EL (cell line): ENCODE data around the gene STEEP1.
A peak's percentile ranks its signal among the peaks of the same experiment; 100 is the strongest.
"Not testable (repeated sequence)": the region's sequence is repeated elsewhere in the genome, so short reads cannot be mapped to it uniquely, and the experiment has no call there.

Experiments
- DNase-seq: peaks from one replicate; pipeline ENCODE4 v3.0.0-alpha.2; 2016

Gene STEEP1

GRCh38 chrX:119529345-119530276 lies 35.6 kb downstream of the STEEP1 start:
- no peak for DNase-seq

- DNase-seq: no peak
Observed at GRCh38 chrX:119523664-119524184, 41.5 kb downstream of the STEEP1 start.

DNA sequence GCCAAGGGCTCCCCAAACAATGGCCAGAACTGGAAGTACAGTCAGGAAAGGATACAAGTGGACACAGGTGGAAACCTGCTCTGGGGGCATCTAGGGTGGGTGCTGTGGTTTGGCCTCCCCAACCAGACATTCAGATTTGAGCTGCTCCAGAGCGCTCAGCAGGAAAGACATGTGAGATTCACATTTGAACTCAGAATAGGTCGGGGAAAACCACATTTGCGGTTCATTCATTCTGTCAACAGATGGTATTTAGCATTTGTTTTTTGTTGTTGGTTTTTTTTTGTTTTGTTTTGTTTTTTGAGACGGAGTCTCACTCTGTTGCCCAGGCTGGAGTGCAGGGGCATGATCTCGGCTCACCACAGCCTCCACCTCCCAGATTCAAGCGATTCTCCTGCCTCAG lies 44.0 kb downstream of the STEEP1 start:
- no peak for DNase-seq

- DNase-seq: no peak
Observed at GRCh38 chrX:119518371-119518770, 46.8 kb downstream of the STEEP1 start.

- peak; percentile 58 for DNase-seq
Observed at GRCh38 chrX:119516157-119516702, 49.0 kb downstream of the STEEP1 start.

DNA sequence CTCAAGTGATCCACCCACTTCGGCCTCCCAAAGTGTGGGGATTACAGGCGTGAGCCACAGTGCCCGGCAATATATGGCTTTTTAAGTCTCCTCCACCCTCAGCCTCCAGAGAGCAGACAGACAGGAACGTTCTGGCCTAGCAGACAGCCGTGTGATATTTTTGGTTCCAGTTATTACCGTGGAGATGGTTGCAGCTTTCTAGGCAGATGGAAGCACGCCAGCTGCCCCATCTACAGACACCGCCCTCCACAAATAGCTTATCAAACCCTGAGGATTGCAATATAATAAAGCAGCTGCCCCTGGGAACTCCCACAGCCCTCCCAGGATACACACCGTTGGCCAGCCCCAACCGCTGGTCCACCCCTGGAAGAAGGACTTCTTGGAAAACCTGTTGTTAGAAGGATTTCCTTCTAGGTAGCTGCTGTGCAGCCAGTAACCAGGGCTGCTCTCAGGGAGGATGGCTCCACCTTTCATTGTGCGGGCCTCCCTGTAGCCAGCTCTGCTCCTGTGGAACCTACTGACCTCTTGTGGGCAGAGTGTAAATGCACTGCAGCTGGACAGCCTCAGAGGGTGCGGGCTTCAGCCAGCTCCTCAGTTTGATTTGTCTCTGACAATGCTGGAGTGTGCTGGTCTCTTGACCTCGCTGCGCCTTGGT lies 52.9 kb downstream of the STEEP1 start:
- peak; percentile 66 for DNase-seq

DNA sequence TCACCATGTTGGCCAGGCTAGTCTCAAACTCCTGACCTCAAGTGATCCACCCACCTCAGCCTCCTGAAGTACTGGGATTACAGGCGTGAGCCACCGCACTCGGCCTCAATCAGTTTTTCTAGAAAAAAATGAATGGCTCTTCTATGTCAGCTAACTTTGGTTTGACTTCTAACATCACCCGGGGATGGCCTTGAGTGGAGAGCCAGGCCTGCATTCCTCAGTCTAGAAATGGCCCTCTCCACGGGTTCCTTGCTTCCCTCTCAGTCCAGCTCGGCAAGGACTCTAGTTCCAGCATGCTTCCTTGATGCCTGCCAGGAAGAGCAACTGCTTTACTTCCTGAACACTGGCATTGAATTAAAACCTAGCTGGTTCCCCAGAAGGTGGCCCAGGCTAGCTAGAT lies 58.0 kb downstream of the STEEP1 start:
- DNase-seq: no peak

DNA sequence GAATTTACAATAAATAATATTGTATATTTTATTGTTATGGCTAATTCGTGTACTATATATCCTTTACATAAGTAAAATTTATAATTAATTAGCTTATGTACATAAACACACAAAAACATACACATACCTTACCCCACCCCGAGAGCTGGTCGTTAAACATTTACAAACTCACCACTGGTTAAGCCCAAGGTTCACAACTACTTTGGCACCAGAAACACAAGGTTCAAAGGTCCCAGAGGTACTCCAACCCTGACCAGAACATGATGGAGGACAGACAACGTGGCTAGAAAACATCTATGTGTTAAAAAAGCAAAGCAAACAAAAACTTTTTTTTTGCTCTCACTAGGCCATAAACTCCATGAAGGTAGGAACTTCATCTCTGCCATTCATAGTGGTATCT lies 59.3 kb downstream of the STEEP1 start:
- DNase-seq: no peak

GRCh38 chrX:119505145-119505544 lies 60.1 kb downstream of the STEEP1 start:
- not testable (repeated sequence) for DNase-seq

DNA sequence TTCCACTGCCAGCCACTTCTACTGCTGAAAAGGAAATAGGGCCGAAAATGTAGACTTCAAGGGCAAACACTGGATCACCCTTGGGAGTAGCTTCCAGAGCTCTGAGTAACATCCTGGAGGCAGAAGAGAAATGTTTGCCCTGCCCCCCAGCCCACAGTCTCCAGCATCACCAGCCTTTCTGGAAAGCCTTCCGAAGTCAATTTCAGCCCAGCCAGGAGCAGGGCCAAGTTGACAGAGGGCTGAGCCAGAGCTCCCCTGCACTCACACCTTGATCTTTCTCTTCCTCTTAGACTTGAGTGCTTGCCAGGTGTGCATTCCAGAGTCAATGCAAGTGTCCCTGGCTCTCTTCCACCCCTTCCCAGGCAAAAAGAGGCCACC lies 61.7 kb downstream of the STEEP1 start:
- DNase-seq: peak; percentile 88

DNA sequence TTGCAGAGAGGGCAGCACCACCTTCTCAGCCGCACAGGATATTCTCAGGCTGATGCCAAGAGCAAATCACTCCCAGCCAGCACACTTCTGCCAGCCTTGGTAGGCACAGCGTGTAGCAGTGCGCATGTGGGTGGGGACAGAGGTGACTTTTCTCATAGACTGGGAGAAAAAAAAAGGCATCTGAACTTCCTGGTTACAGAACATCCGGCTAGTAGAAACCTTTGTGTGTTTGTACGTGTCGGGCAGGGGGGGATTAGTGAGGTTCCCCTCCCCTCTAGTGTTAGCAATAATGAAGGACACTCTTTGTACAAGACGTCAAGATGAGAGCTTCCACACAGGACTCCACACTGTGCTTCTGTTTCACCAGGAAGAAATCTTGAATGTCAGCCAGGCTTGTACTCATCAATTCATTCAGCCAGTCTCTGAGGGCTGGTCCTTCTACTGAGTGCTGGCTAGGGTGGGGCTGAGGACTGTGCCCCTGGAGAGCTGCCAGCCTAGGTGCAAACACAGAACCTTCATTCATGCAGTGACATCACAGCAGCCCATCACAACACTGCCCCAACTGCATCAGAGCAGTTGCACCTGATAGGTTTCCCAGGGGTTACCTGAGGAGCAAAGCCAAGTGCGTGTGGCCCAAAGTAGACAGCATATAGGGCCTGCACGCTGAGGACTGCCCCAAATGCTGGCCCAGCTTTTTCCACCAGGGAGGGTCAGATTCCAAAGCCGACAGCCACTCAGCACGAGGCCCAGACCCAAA lies 62.3 kb downstream of the STEEP1 start:
- peak; percentile 40 for DNase-seq

- DNase-seq: no peak
Observed at GRCh38 chrX:119501511-119502148, 63.6 kb downstream of the STEEP1 start.

DNA sequence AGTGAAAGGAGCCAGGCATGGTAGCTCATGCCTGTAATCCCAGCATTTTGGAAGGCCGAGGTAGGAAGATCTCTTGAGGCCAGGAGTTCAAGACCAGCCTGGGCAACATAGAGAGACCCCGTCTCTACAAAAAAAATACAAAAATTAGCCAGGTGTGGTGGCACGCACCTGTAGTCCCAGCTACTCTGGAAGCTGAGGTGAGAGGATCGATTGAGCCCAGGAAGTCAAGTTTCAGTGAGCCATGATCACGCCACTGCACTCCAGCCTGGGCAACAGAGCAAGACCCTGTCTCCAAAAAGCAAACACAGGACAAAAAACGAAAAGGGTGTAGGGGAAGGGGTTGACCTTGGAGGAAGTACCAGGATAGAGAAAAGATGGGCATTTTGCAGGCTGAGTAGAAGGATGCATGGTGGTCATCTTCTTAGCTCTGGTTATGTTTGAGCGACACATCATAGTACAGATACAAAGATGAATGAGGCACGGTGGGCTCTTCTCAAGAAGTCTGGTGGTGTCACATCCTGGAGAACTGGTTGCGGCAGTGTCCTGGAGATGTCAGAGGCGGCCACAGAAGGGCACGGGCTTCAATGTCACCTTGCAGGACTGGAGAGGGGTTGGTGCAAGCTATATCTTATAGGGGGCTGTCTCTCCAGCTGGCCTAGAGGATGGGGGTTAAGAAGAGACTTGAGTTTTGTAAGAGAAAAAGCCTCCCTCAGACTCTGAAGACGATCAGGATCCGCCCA lies 65.0 kb downstream of the STEEP1 start:
- no peak for DNase-seq

DNA sequence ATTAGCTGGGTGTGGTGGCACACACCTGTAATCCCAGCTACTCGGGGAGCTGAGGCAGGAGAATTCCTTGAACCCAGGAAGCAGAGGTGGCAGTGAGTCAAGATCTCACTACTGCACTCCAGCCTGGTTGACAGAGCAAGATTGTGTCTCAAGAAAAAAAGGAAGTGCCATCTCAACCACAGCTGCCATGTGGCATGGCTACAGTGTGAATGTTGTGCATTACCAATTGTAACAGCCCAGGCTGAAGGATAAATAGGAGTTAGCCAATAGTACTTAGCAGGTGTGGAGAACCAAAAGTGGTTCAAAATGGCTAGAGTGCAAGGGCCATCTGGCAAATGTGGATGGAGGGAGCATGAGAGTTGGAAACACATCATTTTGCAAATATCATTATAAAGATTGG lies 68.0 kb downstream of the STEEP1 start:
- DNase-seq: no peak

GRCh38 chrX:119495734-119496726 lies 69.2 kb downstream of the STEEP1 start:
- DNase-seq: no peak

DNA sequence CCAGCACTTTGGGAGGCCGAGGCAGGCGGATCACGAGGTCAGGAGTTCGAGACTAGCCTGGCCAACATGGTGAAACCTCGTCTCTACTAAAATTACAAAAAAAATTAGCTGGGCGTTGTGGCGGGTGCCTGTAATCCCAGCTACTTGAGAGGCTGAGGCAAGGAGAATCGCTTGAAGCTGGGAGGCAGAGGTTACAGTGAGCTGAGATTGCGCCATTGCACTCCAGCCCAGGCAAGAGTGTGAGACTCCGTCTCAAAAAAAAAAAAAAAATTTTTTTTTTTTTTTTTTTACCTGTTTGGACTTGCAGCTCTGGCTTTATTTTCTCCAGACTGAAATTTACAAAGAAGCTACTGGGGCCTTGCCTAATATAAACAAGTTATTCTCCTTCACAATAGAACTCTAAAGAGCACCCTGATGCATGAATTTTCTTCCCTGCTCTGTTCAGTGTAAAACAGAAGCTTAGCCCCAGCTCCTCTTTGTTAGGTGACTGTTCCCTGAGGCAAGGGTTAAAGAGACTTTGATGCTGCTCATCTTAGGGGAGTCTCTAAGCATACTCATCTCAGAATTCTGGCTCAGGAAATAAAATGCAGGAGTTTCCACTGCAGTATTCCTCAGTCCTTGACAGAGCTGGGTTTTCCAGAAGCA lies 71.2 kb downstream of the STEEP1 start:
- not testable (repeated sequence) for DNase-seq

GRCh38 chrX:119492463-119492862 lies 72.7 kb downstream of the STEEP1 start:
- no peak for DNase-seq

GRCh38 chrX:119489212-119490074 lies 75.8 kb downstream of the STEEP1 start:
- no peak for DNase-seq

- peak; percentile 44 for DNase-seq
Observed at GRCh38 chrX:119488749-119489148, 76.5 kb downstream of the STEEP1 start.
